Heart right ventricle (tissue), 16 donors: Measurements from ENCODE around the gene CPZ. TPM values are rescaled to one million over a fixed set of nuclear protein-coding genes. Genes with fewer than 3 reads are reported as not detected.

Source experiments
- ATAC-seq, 8 donors: fragments of 200-7000 bp; cut with Tn5 transposase; one replicate each; pipeline ENCODE4 v1.9.1; 2020; ENCODE audit warnings: mild to moderate bottlenecking in 8 of 8, moderate library complexity in 8 of 8, moderate number of reproducible peaks in 1 of 8
- DNase-seq, 2 donors: peaks; one replicate each; pipeline ENCODE4 v3.0.0-alpha.2; 2020
- H3K27ac ChIP-seq, 10 donors: fragments of 200-600 bp; sonication (generic) in 2 of 10; one replicate each; pipeline versions ENCODE4 v1.5.0 to v1.8.0; 2020 to 2022; ENCODE audit warnings: mild to moderate bottlenecking in 3 of 10
- H3K27me3 ChIP-seq, 7 donors: fragments of 200-600 bp; one replicate each; pipeline ENCODE4 v1.8.0; 2021 to 2022; ENCODE audit warnings: mild to moderate bottlenecking in 2 of 7
- H3K36me3 ChIP-seq, 9 donors: fragments of 200-600 bp; sonication (generic) in 1 of 9; one replicate each; pipeline versions ENCODE4 v1.5.0 to v1.8.0; 2020 to 2022; ENCODE audit warnings: mild to moderate bottlenecking in 2 of 9
- H3K4me1 ChIP-seq, 9 donors: fragments of 200-600 bp; sonication (generic) in 1 of 9; one replicate each; pipeline versions ENCODE4 v1.5.0 to v1.8.0; 2020 to 2022; ENCODE audit warnings: mild to moderate bottlenecking in 4 of 9
- H3K4me3 ChIP-seq, 10 donors: fragments of 200-600 bp; sonication (generic) in 2 of 10; one replicate each; pipeline versions ENCODE4 v1.5.0 to v1.8.0; 2020 to 2022; ENCODE audit warnings: mild to moderate bottlenecking in 7 of 10, moderate library complexity in 2 of 10
- H3K9me3 ChIP-seq, 11 donors: fragments of 200-600 bp in 10 of 11; sonication (generic) in 2 of 11; one replicate each; pipeline versions ENCODE4 v1.5.0 to v1.8.0; 2013 to 2022; ENCODE audit warnings: mild to moderate bottlenecking in 2 of 11, control low read depth in 1 of 11, moderate library complexity in 1 of 11
- CTCF ChIP-seq, 9 donors: fragments of 200-600 bp; sonication (generic) in 2 of 9; IDR thresholded peaks; one replicate each; pipeline versions ENCODE4 v1.5.0 to v1.8.0; 2021 to 2022; ENCODE audit warnings: antibody characterized with exemption in 9 of 9, mild to moderate bottlenecking in 5 of 9, moderate library complexity in 1 of 9
- WGBS, 2 donors: extraction: QIAGEN DNeasy Blood & Tissue Kit; methylation state at CpG; one replicate each; pipeline ENCODE4 v1.1.7; 2013; ENCODE audit warnings: inconsistent platforms in 1 of 2; 5-methylcytosine and 5-hydroxymethylcytosine counted together
- intact Hi-C, 10 donors: fragments of 100-400 bp; cut with DNase I; formaldehyde crosslinking; loops; one replicate each; pipeline versions ENCODE4 v1.11.1 to v1.14.2; 2022
- polyA plus RNA-seq, 2 donors: library from polyadenylated mRNA; stranded (reverse); fragments of 200-250 nt; gene quantifications; one replicate each; pipeline ENCODE4 v1.2.3, GENCODE V29; 2013
- total RNA-seq, 10 donors: library from RNA; stranded (reverse); fragmentation: NEBNext Ultra II Directional in 3 of 10; extraction: Animal tissue kit (Norgen Biotek cat#: 25700) in 3 of 10; gene quantifications; one replicate each; pipeline versions ENCODE4 v1.2.1 to v1.2.4, GENCODE V29; 2021 to 2023
- donor health status: Arrhythmogenic right ventricular cardiomyopathy.
- donor health status: ischemic (EF 13 %, LVEDD 7.1; RV severe dilation, severe dysfunction).
- donor health status: healthy with polysubstance abuse.
- donor health status: DM: no; HTN: yes; CAD: no.
- donor health status: DM: no; HTN: no; CAD: no.
- donor health status: ischemic (EF 25% LVEDD 6.9; RV normal size, moderate dysfunction).
- donor health status: ischemic (EF 25% LVEDD 5.7; RV mildly dilated, moderate dysfunction).
- donor health status: healthy.
- donor health status: DM: yes; HTN: yes; CAD: no.
- donor health status: Ischemic cardiomyopathy.
- donor health status: ischemic (EF 35%, LVEDD 5.7; RV mildly dilated, moderate dysfunction).
- donor health status: nonischemic (EF 11% LVEDD 7.7; RV severe dilation, severe dysfunction).
- donor health status: DM: yes; HTN: yes; CAD: no.
- donor health status: PGD.
- donor health status: ischemic (EF 29% LVEDD 5.4; RV normal size, mild dysfunction).
- donor health status: nonischemic (EF 23%, LVEDD 6.1; RV moderate dilation, normal function).

Gene CPZ
- total and polyA plus RNA-seq, 12 donors, result 0.12 to 0.85 (median 0.70) TPM; not detected in 5

GRCh38 chr4:8613421-8614364 is 21.1 kb downstream of the CPZ start:
- peak overlapping the region in 2 of 10 donors; percentile 21 to 80 for H3K27ac ChIP-seq
- intact Hi-C loops, result loop anchor here in 1 of 10 donors (10.0 kb wide), 1 partner anchor 301 kb away; no protein-coding TSS in a partner anchor
- DNase-seq (peak in 1 of 2 donors; percentile 4), ATAC-seq (no peak)
- H3K36me3 ChIP-seq, result no peaks in the 10 kb centered on the region
- 92 to 93% methylated on average over 35 of the region's 35 CpGs for WGBS, 2 donors
- H3K4me1 ChIP-seq, result peaks cover 0 to 38% (median 12%) of the 10 kb centered on the region in 9 donors
- peaks cover 0 to 17% (median 0%) of the 10 kb centered on the region in 7 donors for H3K27me3 ChIP-seq
- H3K4me3 ChIP-seq, result no peak overlapping the region
- TF ChIP-seq CTCF (IDR thresholded peaks at IDR 0.05), result no peak
- no peaks in the 10 kb centered on the region for H3K9me3 ChIP-seq

GRCh38 chr4:8614365-8615193 is 22.0 kb downstream of the CPZ start:
- TF ChIP-seq CTCF (IDR thresholded peaks at IDR 0.05), result no peak
- Histone ChIP-seq H3K27me3 (peaks cover 0 to 24% (median 0%) of the 10 kb centered on the region in 7 donors), H3K36me3 (no peaks in the 10 kb centered on the region), H3K27ac (no peak overlapping the region), H3K4me1 (peaks cover 0 to 36% (median 12%) of the 10 kb centered on the region in 9 donors), H3K9me3 (no peaks in the 10 kb centered on the region), H3K4me3 (no peak overlapping the region)
- no peak for ATAC-seq
- DNase-seq, result peak in 1 of 2 donors; percentile 8
- intact Hi-C loops, result loop anchor here in 1 of 10 donors (10.0 kb wide), 1 partner anchor 300 kb away; no protein-coding TSS in a partner anchor
- 85 to 87% methylated on average over 22 of the region's 22 CpGs for WGBS, 2 donors

- no peaks in the 10 kb centered on the region for H3K36me3 ChIP-seq
- H3K9me3 ChIP-seq, result no peaks in the 10 kb centered on the region
- intact Hi-C loops, result loop anchor here in 1 of 10 donors (10.0 kb wide), 1 partner anchor 299 kb away; no protein-coding TSS in a partner anchor
- no peak for ATAC-seq
- H3K4me3 ChIP-seq, result no peak overlapping the region
- no peak for TF ChIP-seq CTCF (IDR thresholded peaks at IDR 0.05)
- H3K27me3 ChIP-seq, result peaks cover 0 to 26% (median 0%) of the 10 kb centered on the region in 7 donors
- peaks cover 0 to 30% (median 11%) of the 10 kb centered on the region in 9 donors for H3K4me1 ChIP-seq
- DNase-seq, result peak in 1 of 2 donors; percentile 1
- H3K27ac ChIP-seq, result no peak overlapping the region
- WGBS, 2 donors, result 86 to 87% methylated on average over 13 of the region's 13 CpGs
These were observed 22.8 kb downstream of the CPZ start for GRCh38 chr4:8615366-8615765.
